NCI-H345 (cell line): Measurements from ENCODE around the gene RAD51.

Source experiments
- DNase-seq: peaks from one replicate; lab custom pipeline; 2025; lab: John Stamatoyannopoulos, UW

RAD51 gene

GRCh38 chr15:40762919-40763800 lies 68.2 kb downstream of the RAD51 start:
- peak; percentile 54 for DNase-seq

DNA sequence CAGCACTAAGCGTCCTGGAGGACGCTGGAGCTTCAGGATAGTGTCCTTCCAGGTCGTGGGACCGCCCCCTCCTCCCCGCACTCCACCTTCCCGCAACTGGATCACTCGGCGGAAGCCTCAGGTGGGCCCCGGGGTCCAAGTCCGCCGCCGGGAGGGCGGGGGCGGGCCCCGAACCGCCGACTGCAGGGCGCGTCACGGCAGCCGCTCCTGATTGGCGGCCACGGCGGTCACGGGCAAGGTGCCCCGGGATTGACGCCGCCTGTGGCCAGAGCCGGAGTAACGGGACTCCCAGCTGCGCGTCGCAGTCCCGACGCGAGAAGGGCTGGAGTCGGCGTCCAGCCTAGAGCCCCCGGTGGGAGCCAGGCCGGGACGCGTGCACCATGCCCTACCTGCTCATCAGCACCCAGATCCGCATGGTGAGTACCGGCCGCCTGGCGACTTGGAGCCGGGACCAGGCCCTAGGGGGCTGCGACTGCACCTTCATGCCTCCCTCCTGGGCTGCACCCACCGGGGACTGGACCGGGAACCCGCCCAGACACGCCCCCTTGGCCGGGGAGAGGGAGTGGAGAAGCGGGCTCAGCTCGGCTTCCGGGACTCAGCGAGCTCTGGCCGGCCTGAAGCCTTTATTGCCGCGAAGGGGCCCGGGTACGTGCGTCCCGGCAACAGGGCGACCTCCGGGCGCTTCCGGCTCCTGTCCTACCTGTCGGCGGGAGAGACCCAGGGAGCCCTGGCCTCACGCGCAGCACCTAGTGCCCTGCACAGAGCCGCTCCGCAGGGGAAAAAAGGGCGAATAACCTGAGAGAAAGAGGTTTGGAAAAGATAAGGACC lies 69.0 kb downstream of the RAD51 start, which contains the start of gene GCHFR:
TSS of gene GCHFR (plus strand) at position 268 of the 828 bp plus-strand sequence. CDS start at position 381, 113 bp downstream.
- DNase-seq = no peak

GRCh38 chr15:40764629-40765103 lies 69.7 kb downstream of the RAD51 start:
- no peak for DNase-seq

GRCh38 chr15:40766194-40766815 lies 71.3 kb downstream of the RAD51 start:
- DNase-seq = no peak

DNA sequence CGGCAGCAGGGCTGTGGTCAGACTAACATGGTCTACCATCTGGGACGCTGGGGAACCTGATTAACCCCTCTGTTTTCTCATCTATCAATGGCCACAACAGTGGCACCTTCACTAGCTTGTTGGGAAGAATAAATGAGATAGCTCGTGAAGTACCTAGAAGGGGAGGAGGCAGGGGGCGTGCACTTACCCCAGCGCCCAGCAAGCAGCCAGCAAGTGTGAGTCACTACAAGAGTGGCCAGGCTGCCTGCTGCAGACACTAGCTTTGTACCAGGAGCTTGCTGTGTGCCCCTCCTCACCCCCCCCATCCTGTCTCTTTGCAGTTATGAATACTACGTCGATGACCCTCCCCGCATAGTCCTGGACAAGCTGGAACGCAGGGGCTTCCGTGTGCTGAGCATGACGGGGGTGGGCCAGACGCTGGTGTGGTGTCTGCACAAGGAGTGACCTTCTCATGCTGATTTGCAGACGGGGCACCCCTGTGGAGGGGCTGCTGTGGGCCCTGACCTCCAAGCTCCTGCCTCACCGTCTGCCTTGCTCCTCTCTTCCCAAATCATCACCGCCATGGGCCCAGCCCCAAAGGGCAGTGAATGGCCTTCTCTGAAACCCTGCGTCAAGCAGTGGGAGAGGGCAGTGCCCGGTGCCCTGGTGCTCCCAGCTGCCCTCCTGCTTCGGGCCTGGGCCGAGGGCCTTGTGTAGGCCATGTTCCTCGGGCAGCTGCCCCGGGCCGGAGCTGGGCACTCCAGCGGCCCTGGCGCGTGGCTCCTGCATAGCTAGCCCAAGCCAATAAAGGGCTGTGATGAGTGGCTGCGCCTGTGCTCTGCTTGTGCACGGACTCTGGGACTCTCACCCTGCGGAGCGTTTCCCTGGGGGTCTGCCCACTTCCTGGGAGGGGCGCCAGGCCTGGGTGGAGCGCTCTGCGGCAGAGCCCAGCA lies 72.2 kb downstream of the RAD51 start:
- no peak for DNase-seq

DNA sequence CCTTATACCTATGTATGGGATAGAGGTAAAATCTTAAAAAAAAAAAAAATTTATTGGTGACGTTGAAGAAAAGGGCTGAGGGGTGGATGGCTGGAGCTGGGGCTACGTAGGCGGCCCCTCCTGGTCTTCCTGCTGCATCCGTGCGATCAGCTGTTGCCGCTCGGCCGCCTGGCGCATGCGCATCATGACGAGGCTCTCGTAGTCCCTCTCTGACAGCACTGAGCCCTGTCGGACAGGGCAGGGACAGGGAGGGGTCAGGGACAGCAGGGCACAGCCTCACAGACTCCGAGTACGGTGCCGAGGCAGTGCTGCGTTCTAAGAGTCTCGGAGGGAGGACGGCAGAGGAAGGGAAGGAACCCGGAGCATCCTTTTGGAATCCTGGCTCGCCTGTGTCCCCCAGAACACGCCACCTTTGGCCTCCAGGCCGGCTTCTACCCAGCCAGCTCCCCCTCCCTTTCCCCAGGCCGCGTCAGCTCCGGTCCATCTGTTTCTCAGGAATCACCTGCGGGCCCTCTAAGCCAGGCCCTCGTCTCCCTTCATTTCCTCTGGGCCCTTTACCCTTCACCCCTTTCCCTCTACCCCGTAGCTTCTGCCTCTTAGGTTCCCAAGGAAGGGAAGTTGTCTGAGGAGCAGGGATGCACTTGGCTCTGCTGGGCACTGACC lies 73.0 kb downstream of the RAD51 start:
- DNase-seq = no peak

DNA sequence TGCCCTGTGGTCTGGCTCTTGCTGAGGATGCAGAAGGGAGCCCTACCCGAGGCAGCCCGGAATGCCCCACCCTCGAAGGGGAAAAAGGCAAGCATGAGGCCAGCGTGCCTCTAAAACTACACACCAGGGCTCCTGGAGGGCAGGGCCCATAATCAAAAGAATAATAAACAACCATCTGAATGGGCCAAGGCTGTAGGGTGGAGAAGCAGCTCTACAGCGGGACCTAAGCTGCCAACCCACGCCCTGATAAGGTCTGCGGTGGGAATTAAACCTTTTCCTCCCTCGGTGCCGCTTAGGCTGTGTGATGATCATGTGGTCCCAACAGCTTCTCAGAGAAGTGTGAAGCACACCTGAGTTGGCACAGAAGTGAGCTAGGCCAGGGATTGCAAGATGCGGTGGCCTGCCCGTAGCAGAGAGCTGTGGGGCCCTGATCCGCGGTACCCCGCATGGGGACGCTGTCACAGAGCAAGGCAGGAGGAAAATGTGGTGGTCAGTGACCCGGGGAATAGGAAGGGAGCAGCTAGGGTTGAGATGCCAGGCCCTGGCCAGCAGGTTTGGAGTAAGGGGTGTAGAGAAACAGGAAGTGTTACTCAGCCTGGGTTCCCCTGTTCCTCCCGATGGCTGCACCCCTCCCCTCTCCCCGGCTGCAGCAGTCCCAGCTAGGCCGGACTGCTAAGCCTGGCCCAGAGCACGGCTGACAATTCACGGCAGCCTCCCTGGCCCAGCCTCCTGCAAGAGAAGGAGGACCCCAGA lies 73.7 kb downstream of the RAD51 start:
- no peak for DNase-seq

- DNase-seq = peak; percentile 85
Observed at GRCh38 chr15:40769274-40770146, 74.5 kb downstream of the RAD51 start, which contains the start of gene C15orf62. C15orf62 (plus strand) TSS chr15:40769980; CDS start chr15:40770496, 516 bp downstream.

GRCh38 chr15:40770147-40770721 lies 75.3 kb downstream of the RAD51 start:
- peak; percentile 18 for DNase-seq

DNA sequence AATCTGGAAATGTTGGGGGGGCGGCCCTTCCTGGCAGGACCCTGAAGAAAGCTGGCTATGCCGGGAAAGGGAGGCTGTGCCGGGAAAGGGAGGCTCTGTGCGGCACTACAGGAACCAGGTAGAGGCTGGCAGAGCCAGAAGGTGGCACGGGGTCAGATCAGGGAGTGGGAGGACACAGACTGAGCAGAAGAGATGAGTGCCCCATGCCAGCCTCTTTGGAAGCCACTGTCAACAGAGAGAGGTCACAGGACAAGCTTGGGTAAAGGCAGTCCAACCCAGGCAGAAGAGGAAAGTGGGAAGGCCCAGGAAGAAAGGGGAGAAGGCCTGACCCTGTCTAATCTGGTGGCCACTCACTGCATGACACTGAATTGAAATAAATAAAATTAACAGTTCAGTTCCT lies 76.3 kb downstream of the RAD51 start:
- DNase-seq = no peak

DNA sequence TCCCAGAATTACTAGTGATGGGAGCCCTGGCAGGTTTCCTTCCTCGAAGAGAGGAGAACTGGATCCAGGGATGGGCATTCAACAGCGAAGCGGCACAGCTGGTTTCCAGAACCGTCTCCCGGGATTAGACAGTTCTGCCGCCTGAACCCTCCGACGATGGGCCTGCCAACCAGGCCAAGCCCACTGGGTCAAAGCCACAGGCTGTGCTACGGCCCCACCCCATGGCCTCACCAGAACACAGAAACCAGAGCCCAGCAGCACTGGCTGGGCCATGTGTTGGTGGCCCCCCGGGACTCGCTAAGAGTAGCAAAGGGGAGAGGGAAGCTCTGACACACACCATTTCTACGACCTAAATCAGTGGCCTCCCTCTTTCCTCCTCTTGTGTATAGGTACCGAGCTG lies 77.0 kb downstream of the RAD51 start:
- DNase-seq = no peak

- DNase-seq = no peak
Observed at GRCh38 chr15:40773496-40773895, 78.5 kb downstream of the RAD51 start.

GRCh38 chr15:40773902-40774301 lies 78.9 kb downstream of the RAD51 start:
- no peak for DNase-seq

GRCh38 chr15:40775007-40775406 lies 80.0 kb downstream of the RAD51 start:
- no peak for DNase-seq

DNA sequence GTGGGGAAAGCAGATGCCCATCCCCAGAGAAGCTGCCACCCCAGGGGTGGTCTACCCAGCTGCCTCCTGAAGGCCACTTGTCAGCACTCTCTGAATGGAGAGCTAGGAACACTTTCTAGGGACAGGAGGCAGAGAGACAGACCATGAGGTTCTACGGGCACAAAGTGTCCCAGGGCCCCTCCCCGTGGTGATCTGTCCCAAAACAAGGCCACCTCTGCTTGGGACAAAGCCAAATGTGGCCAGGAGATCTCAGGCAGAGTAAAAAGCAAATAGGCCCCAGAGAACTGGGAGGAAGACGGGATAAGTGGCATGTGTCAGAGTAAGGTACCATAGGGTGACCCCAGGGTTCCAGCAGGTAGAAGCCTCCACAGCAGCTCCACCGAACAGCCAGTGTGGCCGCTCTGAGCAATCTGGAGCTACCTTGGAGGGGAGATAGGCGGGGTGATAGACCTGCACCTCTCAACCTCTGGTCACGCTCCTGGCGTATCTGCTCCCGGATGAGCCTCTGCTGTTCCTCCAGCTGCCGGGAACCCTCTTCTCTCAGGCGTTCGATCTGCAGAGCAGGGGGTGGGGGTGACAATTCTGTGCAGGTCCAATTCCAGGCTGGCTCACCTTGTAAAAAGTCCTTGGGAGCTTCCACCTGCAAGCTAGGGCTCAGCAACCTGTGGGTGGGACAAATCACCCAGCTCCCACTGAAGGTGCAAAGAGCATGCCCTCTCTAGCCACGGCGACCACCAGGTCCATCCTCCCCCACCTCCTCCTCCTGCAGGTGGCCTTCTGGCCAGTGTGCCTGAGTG lies 81.0 kb downstream of the RAD51 start:
- no peak for DNase-seq

DNA sequence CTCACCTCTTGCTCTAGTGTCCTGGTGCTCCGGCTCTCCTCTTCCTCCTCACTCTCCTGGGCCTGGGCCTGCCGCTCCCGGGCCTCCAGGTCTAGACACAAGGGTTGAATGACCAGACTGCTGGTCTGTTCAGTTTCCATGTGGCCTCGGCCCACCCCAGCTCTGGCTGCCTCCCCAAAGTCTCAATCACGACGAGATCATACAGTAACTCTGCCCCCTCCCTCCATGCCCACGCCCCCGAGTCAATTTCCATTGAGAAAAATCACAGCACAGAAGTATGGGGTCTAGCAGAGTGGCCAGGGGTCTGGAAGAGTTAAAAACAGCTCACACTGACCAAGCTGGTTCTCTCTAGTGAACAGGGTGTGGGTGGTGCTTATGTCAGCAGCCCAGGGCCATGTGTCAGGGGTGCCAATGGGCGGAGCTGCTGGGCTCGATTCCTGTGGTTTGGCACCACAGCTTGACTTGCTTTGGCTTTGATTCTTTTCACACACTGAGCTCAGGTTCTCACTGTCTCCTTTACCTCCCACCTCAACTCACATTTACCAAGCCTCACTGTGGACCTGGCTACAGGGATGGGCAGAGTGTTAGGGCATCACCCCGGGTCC lies 81.7 kb downstream of the RAD51 start:
- no peak for DNase-seq
